HepG2 (cell line): ENCODE results near the gene AP2S1. TPM values are rescaled to one million over a fixed set of nuclear protein-coding genes. Genes with fewer than 3 reads are reported as not detected.
A peak's percentile ranks its signal among the peaks of the same experiment; 100 is the strongest.

ENCODE experiments used
- HNRNPH1 ChIP-seq: fragments of 200-400 bp; formaldehyde crosslinking; optimal IDR thresholded peaks from 2 replicates; pipeline ENCODE3; 2017; ENCODE audit warnings: mild to moderate bottlenecking, low read depth, low read length
- KDM2A ChIP-seq: sonication (generic); formaldehyde crosslinking; IDR thresholded peaks from 2 replicates; pipeline ENCODE4 v1.4.0; 2020; ENCODE audit warnings: low read depth, missing genetic modification reagents, borderline replicate concordance
- NR1H2 ChIP-seq: sonication (generic); formaldehyde crosslinking; IDR thresholded peaks from 2 replicates; pipeline ENCODE4 v1.8.1; 2022; ENCODE audit warnings: low read depth, missing genetic modification reagents, borderline replicate concordance
- SOX6 ChIP-seq, 2 experiments: fragments of 450-650 bp in 1 of 2; sonication (generic) in 1 of 2; formaldehyde crosslinking in 1 of 2; IDR thresholded peaks; 2 replicates each; pipeline versions ENCODE4 v1.4.0 to v1.6.1; 2017 to 2020; ENCODE audit warnings: antibody characterized with exemption in 1 of 2, mild to moderate bottlenecking in 1 of 2, missing genetic modification reagents in 1 of 2
- TBP ChIP-seq: sonication (generic); formaldehyde crosslinking; IDR thresholded peaks from 2 replicates; pipeline ENCODE4 v1.5.0; 2020; ENCODE audit warnings: missing genetic modification reagents
- ZNF136 ChIP-seq: sonication (generic); formaldehyde crosslinking; IDR thresholded peaks from 2 replicates; pipeline ENCODE4 v1.8.1; 2022; ENCODE audit warnings: low read depth, mild to moderate bottlenecking, moderate library complexity, missing genetic modification reagents
- ZNF180 ChIP-seq: sonication (generic); formaldehyde crosslinking; IDR thresholded peaks from 2 replicates; pipeline ENCODE4 v1.4.0; 2020; ENCODE audit warnings: low read depth, missing genetic modification reagents, borderline replicate concordance
- ZNF260 ChIP-seq: sonication (generic); formaldehyde crosslinking; IDR thresholded peaks from 2 replicates; pipeline ENCODE4 v1.4.0; 2020; ENCODE audit warnings: missing genetic modification reagents, low read depth, mild to moderate bottlenecking, borderline replicate concordance
- ZNF337 ChIP-seq: sonication (generic); formaldehyde crosslinking; IDR thresholded peaks from 2 replicates; pipeline ENCODE4 v1.5.1; 2020; ENCODE audit warnings: missing genetic modification reagents, low read depth, mild to moderate bottlenecking, borderline replicate concordance
- ZNF589 ChIP-seq: sonication (generic); formaldehyde crosslinking; conservative IDR thresholded peaks from 2 replicates; pipeline ENCODE4 v1.8.0; 2022; ENCODE audit warnings: mild to moderate bottlenecking, moderate library complexity, missing genetic modification reagents
- polyA plus RNA-seq, 8 experiments: library from polyadenylated mRNA; depleted of rRNA in 3 of 8; stranded (reverse) in 7 of 8; unstranded in 1 of 8; fragments of >200 nt; fragmentation: Illumina TruSeq in 4 of 8; extraction: Trizol in 4 of 8; gene quantifications; 2 replicates each; pipeline versions ENCODE4 v1.2.1 to v1.2.3, GENCODE V29; 2011 to 2016; ENCODE audit warnings: low read depth in 4 of 8, missing spikeins in 1 of 8, mixed read lengths in 1 of 8; ENCODE audit not compliant: insufficient read depth in 1 of 8
- total RNA-seq, 5 experiments: library from RNA; depleted of rRNA; stranded (reverse); fragments of >200 nt; fragmentation: Illumina TruSeq; extraction: Trizol; gene quantifications; 2 replicates each; pipeline ENCODE4 v1.2.3, GENCODE V29; 2016; ENCODE audit warnings: low read depth in 1 of 5
- TF ChIP-seq, protein P1 (sequence below): sonication (generic); formaldehyde crosslinking; IDR thresholded peaks from 2 replicates; pipeline ENCODE4 v1.9.0; 2021; ENCODE audit warnings: mild to moderate bottlenecking, missing genetic modification reagents
- TF ChIP-seq, protein P2 (sequence below): sonication (generic); formaldehyde crosslinking; IDR thresholded peaks from 2 replicates; pipeline ENCODE4 v1.4.0; 2020; ENCODE audit warnings: missing genetic modification reagents
- TF ChIP-seq, protein P3 (sequence below): sonication (generic); formaldehyde crosslinking; IDR thresholded peaks from 2 replicates; pipeline ENCODE4 v1.4.0; 2020; ENCODE audit warnings: missing genetic modification reagents
- TF ChIP-seq, protein P4 (sequence below): sonication (generic); IDR thresholded peaks from 2 replicates; pipeline ENCODE4 v1.6.1; 2016; ENCODE audit warnings: low read depth, borderline replicate concordance

The AP2S1 gene
- total and polyA plus RNA-seq, 2 of the 13 experiments (the other 11 are each of a cell fraction or from before 2014, with no cell fraction given): 45.2 to 86.1 TPM

DNA sequence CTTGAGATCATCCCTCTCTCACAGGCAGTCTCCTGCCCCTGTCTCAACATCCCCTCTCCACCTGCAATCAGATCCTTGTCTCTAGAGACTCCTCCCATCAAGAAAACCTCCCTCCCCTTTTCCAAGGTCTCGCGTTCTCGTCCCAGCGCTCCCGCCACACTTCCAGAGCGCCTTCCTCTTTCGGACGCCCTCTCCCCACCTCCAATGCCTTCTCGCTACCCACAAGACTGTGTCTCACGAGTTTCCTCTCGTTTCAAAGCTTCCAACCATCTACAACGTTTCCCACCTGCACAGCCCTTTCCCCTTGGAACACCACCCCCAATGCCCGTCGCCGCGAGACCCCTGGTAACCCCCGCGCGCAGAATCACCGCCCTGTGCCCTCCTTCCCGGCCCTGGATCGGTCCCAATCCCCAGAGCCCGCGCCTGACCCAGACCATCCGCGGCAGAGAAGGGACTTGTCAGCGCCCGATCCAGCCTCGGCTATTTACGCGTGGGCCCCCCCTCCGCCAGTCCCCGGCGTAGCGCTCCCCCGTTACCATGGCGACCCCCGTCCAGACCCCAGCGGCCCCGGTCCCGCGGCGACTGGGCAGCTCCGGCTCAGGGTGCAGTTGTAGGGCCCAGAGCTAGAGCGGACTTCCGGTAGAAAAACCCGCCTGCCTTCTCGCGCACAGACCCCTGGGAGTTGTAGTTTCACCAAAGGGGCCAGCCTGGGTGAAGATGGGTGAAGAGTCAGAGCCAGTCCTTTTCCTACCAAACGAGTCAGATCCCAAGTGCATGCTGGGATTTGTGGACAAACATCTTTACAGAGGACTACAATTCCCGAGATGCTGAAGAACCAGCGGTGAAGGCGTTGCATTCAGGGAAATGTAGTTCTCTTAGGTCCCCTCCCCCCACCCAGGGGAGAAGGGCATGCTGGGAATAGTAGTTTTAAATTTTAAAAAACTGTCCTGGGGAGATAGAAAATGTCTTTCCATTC lies at the start of gene AP2S1 (continued):
- TF ChIP-seq, protein P1, sequence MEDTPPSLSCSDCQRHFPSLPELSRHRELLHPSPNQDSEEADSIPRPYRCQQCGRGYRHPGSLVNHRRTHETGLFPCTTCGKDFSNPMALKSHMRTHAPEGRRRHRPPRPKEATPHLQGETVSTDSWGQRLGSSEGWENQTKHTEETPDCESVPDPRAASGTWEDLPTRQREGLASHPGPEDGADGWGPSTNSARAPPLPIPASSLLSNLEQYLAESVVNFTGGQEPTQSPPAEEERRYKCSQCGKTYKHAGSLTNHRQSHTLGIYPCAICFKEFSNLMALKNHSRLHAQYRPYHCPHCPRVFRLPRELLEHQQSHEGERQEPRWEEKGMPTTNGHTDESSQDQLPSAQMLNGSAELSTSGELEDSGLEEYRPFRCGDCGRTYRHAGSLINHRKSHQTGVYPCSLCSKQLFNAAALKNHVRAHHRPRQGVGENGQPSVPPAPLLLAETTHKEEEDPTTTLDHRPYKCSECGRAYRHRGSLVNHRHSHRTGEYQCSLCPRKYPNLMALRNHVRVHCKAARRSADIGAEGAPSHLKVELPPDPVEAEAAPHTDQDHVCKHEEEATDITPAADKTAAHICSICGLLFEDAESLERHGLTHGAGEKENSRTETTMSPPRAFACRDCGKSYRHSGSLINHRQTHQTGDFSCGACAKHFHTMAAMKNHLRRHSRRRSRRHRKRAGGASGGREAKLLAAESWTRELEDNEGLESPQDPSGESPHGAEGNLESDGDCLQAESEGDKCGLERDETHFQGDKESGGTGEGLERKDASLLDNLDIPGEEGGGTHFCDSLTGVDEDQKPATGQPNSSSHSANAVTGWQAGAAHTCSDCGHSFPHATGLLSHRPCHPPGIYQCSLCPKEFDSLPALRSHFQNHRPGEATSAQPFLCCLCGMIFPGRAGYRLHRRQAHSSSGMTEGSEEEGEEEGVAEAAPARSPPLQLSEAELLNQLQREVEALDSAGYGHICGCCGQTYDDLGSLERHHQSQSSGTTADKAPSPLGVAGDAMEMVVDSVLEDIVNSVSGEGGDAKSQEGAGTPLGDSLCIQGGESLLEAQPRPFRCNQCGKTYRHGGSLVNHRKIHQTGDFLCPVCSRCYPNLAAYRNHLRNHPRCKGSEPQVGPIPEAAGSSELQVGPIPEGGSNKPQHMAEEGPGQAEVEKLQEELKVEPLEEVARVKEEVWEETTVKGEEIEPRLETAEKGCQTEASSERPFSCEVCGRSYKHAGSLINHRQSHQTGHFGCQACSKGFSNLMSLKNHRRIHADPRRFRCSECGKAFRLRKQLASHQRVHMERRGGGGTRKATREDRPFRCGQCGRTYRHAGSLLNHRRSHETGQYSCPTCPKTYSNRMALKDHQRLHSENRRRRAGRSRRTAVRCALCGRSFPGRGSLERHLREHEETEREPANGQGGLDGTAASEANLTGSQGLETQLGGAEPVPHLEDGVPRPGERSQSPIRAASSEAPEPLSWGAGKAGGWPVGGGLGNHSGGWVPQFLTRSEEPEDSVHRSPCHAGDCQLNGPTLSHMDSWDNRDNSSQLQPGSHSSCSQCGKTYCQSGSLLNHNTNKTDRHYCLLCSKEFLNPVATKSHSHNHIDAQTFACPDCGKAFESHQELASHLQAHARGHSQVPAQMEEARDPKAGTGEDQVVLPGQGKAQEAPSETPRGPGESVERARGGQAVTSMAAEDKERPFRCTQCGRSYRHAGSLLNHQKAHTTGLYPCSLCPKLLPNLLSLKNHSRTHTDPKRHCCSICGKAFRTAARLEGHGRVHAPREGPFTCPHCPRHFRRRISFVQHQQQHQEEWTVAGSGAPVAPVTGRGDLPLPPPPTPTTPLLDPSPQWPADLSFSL (CRISPR knock-in tag): no peak
- TF ChIP-seq TBP (CRISPR knock-in tag) (peak; percentile 78; the same call in 1 of the 2 replicates), ZNF589 (no peak), ZNF260 (CRISPR knock-in tag) (no peak), NR1H2 (CRISPR knock-in tag) (0 out of 2 replicates have a peak, but pooled peaks have one; percentile 51), SOX6 (IDR thresholded peaks at IDR 0.05) (no peak), SOX6 (CRISPR knock-in tag; IDR thresholded peaks at IDR 0.05) (peak; percentile 70), HNRNPH1 (no peak), ZNF136 (CRISPR knock-in tag) (0 out of 2 replicates have a peak, but pooled peaks have one; percentile 70), ZNF180 (CRISPR knock-in tag) (no peak), KDM2A (peak; percentile 38), ZNF337 (CRISPR knock-in tag) (peak; percentile 78; the same call in 1 of the 2 replicates)
- TF ChIP-seq, protein P2, sequence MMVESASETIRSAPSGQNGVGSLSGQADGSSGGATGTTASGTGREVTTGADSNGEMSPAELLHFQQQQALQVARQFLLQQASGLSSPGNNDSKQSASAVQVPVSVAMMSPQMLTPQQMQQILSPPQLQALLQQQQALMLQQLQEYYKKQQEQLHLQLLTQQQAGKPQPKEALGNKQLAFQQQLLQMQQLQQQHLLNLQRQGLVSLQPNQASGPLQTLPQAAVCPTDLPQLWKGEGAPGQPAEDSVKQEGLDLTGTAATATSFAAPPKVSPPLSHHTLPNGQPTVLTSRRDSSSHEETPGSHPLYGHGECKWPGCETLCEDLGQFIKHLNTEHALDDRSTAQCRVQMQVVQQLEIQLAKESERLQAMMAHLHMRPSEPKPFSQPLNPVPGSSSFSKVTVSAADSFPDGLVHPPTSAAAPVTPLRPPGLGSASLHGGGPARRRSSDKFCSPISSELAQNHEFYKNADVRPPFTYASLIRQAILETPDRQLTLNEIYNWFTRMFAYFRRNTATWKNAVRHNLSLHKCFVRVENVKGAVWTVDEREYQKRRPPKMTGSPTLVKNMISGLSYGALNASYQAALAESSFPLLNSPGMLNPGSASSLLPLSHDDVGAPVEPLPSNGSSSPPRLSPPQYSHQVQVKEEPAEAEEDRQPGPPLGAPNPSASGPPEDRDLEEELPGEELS (CRISPR knock-in tag): peak; percentile 38; the same call in 1 of the 2 replicates
- TF ChIP-seq, protein P3, sequence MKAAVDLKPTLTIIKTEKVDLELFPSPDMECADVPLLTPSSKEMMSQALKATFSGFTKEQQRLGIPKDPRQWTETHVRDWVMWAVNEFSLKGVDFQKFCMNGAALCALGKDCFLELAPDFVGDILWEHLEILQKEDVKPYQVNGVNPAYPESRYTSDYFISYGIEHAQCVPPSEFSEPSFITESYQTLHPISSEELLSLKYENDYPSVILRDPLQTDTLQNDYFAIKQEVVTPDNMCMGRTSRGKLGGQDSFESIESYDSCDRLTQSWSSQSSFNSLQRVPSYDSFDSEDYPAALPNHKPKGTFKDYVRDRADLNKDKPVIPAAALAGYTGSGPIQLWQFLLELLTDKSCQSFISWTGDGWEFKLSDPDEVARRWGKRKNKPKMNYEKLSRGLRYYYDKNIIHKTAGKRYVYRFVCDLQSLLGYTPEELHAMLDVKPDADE: 0 out of 2 replicates have a peak, but pooled peaks have one; percentile 43
- TF ChIP-seq, protein P4, sequence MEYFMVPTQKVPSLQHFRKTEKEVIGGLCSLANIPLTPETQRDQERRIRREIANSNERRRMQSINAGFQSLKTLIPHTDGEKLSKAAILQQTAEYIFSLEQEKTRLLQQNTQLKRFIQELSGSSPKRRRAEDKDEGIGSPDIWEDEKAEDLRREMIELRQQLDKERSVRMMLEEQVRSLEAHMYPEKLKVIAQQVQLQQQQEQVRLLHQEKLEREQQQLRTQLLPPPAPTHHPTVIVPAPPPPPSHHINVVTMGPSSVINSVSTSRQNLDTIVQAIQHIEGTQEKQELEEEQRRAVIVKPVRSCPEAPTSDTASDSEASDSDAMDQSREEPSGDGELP: peak; percentile 59; the same call in 1 of the 2 replicates
